ENCODE data around the gene ADARB2. TPM values are rescaled to one million over a fixed set of nuclear protein-coding genes. Genes with fewer than 3 reads are reported as not detected.

The ADARB2 gene
- total RNA-seq, 1 experiment from 2014 or later: not detected

DNA sequence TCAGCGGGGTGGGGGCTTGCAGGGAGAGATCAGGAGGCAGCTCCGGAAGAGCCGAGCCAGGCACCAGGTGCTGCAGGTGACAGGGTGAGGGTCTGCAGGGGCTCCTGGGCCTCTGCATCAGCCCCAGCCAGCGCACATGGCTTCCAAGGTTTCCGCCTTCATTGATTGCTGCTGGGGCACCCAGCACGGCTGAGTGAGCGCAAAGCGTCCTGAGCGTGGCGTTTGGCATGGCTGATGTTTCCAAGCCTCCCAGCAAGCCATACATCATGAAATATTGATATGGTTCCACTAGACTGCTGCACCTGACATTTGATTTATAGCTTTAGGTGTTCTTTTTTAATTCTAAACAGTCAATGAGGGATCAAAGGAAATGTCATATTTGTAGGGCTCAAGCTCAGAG lies 422.1 kb downstream of the ADARB2 start:
- in situ Hi-C loops (cut with HindIII; ENCODE audit: low sequenced_read_pairs): no loop called here
- DNase-seq (ENCODE audit: low spot score): no peak

DNA sequence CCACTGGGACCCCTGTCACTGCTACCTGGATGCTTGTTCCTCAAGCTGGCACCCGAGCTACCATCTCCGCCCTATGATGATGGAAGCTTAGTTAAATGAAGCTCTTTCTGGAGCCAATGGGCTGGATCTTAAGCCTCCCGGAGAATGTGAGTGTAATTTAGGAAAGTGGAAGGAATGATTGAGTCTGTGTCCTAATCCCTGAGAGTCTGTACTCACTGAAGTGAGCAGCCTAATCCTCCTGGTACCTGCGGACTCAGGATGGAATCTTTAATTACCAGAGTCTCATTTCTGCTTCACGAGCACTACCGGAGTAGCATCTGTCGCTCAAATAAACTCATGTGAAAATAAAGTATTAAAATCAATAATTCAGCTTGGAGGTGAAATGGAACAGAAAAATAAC lies 425.6 kb downstream of the ADARB2 start:
- DNase-seq (ENCODE audit: low spot score): no peak
- in situ Hi-C loops (cut with HindIII; ENCODE audit: low sequenced_read_pairs): no loop called here

DNA sequence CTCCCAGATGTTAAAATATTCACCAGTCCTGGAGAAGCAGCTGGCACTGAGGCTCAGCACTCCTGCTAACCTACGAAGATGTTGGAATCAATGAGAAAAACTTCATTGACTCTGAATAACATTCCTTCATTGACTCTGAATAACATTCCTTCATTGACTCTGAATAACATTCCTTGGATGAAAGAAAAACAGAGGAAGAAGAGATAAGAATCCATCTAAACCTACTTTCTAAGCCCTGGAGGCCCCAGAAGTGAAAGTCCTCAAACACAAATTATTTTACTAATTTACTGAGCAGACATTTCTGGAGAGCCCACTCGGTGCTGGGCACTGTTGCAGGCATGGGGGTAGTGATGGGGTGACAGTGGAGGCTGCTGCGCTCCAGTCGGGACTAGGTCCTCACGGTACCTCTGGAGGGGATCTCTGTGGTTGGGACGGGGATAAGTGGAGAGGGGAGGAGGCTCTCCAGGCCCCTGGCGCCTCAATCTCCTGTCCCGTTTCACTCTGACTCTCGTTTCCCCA lies 427.0 kb downstream of the ADARB2 start:
- in situ Hi-C loops (cut with HindIII; ENCODE audit: low sequenced_read_pairs): no loop called here
- DNase-seq (ENCODE audit: low spot score): no peak

DNA sequence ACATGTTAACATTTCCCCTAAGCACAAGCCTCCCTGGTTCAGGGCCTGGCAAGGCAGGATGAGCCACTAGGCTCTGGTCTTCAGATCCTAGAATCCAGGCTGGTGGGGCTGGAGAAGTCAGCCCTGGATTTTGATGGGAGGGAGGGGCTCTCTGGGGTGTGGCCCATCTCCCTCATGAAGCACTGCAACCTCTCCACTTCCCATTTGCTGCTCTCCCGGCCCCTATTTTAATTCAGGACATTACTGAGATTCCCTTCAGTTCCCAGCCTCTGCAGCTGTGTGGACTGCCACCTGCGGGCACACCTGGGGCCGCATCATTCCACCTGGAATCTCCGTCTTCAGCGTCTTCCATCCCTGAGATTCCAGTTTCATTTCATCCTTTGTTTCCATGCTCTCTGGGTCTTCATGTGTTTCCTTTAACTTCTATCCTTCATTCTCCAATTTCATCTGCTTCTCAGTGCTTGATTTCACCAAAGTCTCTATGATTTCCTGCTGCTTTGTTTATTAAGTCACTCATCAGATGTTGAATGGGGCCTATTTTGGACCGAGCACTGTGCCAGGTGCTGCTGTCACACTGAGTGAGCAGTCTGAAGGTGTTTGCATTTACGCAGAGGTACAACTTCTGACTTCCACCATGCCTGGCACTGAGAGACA lies 427.6 kb downstream of the ADARB2 start:
- in situ Hi-C loops (cut with HindIII; ENCODE audit: low sequenced_read_pairs): no loop called here
- no peak for DNase-seq (ENCODE audit: low spot score)

DNA sequence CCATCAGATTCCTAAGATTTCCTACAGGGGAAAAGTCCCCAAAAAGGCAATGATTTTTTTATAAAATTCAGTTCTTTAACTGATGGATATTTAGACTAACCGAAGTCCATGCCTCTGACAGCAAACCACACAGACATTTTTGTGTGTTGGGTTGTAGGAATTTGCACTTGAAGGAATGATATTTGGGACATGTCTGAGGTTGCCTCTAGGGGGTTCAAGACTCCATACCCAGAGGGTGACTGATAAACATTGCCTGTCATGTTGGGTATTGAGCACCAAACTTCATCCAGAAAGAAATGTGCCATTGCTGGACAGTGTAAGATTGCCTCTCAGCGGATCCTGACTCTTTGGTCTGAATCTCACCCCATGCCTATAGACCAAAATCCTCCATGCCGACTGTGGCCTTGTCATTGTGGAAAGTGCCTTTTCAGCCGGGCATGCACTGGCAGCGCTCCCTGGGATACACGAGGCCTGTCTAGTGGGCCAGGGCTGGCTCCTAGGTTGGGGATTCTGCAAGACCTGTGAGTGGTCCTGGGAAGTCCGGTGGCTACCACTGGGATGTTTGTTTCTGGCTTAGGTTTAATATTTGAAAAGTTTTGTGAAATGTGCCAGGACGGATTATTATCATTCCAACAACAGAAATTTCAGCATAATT lies 428.2 kb downstream of the ADARB2 start:
- DNase-seq (ENCODE audit: low spot score): no peak
- in situ Hi-C loops (cut with HindIII; ENCODE audit: low sequenced_read_pairs): no loop called here

DNA sequence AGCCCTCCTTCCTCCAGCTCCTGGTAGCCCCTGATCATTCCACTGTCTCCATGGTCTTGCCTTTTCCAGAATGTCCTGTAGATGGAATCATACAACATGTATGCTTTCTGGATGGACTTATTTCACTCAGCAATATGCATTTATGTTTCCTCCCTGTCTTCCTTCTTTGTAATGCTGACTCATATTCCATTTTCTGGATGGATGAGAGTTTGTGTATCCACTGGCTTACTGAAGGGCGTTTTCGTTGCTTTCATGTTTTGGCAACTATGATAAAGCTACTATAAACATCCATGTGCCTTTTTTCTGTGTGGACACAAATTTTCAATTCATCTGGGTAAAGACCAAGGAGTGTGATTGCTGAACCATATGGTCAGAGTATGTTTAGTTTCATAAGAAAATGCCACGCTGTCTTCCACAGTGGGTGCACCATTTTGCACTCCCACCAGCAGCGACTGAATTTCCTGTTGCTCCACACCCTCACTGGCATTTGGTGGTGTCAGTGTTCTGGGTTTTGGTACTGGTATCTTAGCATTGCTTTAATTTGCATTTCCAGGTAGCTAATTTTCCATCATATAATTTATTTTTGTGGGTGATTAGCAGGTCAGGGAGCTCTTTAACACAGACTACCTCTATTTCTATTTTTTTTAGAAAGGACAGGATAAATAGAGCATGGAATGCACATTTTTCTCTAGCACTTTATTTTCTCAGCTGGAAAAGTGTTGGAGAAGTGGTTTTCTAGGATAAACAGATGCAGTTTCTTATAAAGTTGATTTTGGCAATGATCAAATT lies 429.0 kb downstream of the ADARB2 start:
- no peak for DNase-seq (ENCODE audit: low spot score)
- in situ Hi-C loops (cut with HindIII; ENCODE audit: low sequenced_read_pairs): no loop called here

DNA sequence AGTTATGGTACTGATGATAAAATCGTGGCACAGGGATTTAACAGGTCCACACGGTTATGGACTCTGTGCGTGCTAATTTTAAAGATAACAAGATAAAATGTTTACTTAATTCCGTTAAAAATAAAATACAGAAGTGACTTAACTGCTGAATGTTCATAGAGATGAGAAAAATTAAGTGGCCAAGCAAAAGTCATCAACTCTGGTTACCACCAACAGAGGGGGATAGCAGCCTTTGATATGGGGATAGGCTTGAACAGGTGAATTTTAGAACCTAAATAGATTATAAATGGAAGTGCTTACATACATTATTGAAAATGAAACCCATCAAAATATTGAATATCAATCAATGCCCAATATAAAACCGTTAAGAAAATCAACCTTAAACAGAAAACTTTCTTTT lies 436.2 kb downstream of the ADARB2 start:
- in situ Hi-C loops (cut with HindIII; ENCODE audit: low sequenced_read_pairs): no loop called here
- no peak for DNase-seq (ENCODE audit: low spot score)

DNA sequence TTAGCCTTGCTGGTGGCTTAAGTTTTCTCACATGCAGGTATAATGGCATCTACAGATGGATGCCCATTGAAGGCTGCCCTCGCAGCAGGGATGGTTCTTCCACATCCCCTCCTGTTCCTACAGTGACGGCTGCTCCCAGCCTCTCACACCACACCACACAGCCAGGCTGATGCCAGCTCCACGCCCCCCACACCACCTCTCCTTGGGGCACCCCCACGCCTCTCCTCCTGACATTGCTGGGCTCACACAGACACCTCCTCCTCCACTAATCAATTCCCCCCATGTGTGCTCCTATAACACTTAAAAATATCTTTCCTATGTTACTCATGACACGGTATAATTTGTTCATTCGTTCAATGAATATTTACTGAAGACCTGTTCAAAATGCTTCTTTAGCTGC lies 437.1 kb downstream of the ADARB2 start:
- no peak for DNase-seq (ENCODE audit: low spot score)
- in situ Hi-C loops (cut with HindIII; ENCODE audit: low sequenced_read_pairs): no loop called here

DNA sequence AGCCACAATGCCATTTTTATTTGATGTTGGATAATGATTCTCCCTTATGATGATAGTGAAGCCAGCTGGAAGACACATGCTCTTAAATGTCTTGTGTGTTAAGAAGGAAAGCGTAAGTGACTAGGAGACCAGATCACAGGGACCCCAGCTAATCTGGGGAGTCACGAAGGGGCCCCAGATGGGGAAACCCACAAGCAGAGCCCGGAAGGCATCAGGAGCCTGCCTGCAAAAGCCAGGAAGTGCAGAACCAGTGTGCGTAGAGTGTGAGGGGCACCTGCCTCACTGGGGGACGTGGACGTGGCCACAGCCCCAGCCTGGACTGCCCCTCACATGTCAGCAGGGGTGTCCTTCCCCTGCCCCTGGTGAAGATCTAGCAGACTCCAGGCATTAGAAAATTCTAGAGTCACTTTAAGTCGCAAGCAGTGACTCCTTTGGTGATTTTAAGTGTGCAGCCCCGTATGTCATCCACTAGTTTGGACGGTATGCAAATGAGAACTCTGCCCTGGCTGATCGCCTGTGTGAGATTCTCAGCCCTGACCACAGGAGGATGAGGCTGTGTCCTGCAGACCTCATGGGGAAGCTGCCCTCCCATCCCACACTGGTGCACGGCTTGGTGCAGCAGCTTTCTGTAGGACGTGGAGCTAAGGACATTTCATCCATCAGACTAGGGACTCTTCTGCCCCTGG lies 438.1 kb downstream of the ADARB2 start:
- no peak for DNase-seq (ENCODE audit: low spot score)
- in situ Hi-C loops (cut with HindIII; ENCODE audit: low sequenced_read_pairs): no loop called here

DNA sequence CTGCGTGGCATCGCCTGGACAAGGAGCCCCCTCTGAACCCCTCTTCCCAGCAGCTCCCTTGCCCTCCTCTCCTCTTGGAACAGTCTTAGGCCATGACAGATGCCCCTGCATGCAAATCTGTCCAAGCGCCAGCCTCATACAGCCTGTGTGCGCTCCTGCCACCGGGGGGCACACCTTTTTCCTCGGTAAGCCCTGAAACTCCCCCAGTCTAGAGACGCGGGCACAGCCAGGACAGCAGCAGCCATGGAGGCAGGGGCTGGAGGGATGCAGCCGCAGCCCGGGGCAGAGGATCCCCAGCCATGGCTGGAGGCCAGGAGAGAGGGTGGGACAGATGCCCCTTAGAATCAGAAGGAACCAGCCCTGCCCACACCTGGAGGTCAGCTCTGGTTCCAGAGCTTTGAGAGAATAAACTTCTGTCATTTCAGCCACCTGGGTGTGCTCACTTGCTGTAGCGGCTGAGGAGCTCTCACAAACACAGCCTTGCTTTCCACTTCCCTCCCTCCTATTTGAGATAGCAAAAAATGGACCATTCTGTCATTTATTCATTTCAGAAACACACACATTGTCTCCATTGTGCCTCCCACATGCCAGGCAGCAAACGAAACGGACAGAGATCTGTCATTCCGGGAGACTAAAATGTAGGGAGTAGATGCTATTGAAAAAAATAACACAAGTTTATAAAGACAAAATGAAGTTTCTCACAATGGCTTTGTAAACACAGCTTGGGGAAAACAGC lies 439.6 kb downstream of the ADARB2 start:
- no peak for DNase-seq (ENCODE audit: low spot score)
- in situ Hi-C loops (cut with HindIII; ENCODE audit: low sequenced_read_pairs): no loop called here

DNA sequence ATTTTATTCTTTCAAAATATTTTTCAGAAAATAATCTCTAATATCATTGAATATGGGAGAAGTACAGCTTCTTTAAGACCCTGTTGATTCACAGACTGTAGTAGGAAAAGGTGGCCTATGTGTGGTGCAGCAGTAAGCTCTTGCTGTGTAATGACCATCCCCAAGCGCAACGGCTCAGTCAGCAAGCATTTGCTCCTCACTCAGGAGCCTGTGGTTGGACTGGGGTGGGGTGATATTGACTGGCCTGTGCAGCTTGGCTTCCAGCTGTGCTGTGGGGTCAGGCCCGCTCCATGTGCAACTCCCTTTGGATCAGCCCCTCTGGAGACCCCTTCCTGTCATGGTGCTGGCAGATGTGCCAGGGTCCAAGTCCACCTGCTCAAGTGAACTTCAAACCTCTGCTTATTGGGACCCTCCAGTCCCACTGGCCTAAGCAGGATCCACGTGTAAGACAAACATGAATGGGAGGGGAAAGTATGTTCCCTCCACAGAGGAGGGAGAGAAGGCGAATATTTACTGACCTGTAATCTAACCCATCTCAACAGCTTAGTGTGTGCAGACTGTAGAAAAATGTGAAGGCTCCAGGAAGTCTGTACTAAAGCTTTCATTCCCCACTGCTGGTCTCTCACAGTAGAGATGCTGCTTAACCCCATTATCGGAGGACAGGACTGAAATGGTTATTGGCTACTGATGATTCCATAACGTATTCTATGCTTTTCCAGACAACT lies 441.4 kb downstream of the ADARB2 start:
- in situ Hi-C loops (cut with HindIII; ENCODE audit: low sequenced_read_pairs): no loop called here
- DNase-seq (ENCODE audit: low spot score): no peak

DNA sequence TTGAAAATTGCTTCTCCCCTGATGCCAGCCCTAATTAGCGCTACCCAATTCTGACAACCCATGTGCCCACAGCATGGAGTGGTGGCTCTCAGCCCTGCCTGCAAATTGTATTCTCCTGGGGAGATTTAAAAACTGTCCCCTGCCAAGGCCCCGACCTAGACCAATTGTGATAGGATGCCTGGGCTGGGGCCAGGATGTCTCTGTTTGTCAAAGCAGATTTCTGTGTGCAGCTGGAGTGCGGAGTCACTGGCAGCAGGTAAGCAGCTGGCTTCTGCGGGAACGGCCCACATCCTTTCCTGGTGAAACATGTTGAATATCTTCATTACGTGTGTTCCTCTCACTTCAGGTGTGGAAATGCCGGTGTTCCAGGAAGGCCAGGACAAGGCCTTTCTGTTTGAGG lies 442.6 kb downstream of the ADARB2 start:
- in situ Hi-C loops (cut with HindIII; ENCODE audit: low sequenced_read_pairs): no loop called here
- no peak for DNase-seq (ENCODE audit: low spot score)

DNA sequence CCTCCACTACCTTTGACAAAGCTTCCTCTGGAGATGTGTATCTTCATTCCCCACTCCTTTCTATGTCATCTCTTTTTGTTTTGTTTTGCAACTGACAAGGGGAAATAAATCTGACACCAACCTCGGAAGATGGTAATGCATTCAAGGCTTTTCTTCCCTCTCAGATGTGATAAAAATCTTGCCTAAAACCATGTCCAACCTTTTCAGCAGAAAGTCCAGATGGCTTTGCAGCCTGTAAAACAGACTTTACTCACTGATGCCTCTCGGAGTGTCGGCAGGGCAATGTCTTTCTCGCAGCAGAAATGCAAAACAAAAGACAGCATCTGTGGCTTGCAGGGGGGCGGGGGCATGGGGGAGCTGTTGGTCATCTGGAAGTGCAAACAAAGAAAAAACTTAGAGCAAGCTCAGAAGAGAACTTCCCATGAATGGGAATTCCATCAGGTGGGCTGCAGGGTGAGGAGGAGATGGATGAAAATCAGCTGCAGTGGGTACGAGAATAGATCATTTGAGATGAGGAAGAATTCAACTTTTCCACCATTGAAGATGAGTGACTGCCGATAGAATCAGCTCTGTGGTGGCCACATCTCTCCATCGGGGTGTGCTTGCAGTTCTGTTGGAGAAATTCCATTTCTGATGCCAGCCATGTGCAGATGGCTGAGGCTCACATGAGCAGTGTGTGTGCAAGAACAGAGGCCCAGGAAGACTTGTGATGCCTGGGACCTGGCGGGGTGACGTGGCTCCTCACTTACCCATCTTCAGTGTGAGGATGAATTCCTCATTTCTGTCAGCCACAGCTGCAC lies 443.5 kb downstream of the ADARB2 start:
- in situ Hi-C loops (cut with HindIII; ENCODE audit: low sequenced_read_pairs): no loop called here
- no peak for DNase-seq (ENCODE audit: low spot score)

DNA sequence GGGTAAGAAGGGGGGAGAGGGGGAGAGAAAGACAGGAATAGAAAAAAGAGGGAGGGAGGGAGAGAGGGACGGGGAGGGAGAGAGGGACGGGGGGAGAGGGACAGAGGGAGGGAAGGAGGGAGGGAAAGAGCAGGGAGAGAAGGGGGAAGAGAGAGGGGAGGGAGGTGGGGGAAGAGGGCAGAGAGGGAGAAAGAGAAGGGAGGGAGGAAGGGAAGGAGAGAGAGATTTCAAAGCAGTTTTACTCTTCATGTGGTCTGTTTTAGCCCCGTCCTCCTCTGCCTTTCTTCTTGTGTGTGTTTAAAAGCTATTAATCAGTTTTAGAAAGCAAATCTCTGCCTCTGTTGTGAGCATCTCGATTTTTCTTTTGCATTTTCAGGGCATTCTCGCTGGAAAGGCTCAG lies 444.2 kb downstream of the ADARB2 start:
- in situ Hi-C loops (cut with HindIII; ENCODE audit: low sequenced_read_pairs): no loop called here

DNA sequence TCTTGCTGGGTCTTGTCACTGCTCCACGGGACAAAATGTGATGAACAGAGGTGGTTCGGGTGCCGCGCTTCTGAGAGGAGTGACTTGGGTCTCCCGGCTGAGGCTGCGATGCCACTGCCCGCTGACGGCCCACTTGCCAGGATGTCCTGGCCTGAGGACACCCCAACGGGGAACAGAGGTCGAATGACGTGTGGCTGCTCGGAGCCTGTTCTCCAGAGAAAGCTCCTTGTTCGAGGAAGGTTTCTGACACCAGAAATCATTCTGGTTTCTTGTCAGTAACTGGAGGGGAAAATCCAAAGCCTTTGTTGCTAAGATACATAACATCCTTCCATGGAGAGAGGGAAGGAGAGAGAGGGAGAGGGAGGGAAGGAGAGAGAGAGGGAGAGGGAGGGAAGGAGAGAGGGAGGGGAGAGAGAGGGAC lies 444.7 kb downstream of the ADARB2 start:
- in situ Hi-C loops (cut with HindIII; ENCODE audit: low sequenced_read_pairs): no loop called here
- no peak for DNase-seq (ENCODE audit: low spot score)

More for the DNA sequence above, 444.2 kb downstream of the ADARB2 start:
- DNase-seq (ENCODE audit: low spot score): no peak

DNA sequence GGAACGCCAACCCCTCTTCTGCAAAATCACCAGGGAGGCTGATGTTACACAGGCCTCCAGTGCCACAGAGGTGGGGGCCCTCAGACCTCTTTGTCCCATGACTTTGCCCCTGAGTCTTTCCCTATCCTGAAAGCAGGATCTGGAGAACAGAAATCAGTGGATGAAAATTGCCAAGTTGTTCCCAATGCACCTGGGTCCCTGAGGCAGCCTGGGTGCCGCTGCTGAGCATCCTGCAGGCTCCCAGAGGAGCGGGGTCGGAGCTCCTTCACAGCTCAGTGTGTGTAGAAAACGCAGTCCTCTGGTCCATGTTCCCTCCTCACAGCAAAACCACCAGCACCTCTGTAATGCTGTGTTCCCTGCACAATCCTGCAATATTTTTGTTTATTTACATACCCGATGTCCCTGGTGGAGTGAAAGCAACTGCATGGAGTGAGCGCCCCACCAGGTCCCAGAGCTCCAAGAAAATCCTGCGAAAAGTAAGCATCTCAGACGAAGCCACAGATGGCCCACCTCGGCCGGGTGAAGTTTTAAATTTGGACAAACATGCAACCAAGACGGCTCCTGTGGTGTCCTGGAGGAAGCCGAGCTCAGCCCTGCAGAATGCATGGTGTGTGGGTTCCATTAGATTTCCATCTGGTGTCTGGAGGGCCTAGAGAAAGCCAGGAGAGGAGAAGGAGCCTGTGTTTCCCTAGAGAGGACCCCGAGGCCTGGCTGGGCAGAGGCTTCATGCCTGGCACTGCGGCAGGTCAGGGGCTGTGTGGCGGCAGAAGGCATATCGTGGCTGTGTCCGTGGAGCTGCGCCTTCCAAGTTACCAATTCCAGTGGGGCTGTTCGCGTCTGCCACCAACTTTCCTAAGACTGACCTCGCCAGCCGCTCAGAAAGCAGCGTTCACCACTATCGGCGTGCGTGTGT lies 445.9 kb downstream of the ADARB2 start:
- in situ Hi-C loops (cut with HindIII; ENCODE audit: low sequenced_read_pairs): no loop called here

DNA sequence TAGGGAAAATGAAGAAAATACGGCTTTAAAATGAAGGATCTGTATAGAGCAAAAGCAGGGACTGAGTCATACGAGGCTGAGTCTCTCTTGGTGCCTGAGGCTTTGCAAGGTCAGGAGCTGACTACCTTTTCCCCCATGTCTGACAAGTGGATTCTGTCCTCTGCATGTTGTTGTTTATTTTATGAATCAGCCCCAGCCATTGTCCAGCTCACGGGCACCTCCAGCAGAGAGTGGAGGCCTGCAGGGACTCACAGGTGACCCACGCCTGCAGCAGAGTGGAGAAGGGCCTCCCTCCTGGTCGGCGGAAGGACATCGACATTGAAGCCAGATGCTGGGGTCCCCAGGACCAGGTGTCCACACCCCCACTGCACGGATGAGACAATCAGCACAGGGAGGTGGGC lies 447.3 kb downstream of the ADARB2 start:
- no peak for DNase-seq (ENCODE audit: low spot score)
- in situ Hi-C loops (cut with HindIII; ENCODE audit: low sequenced_read_pairs): no loop called here

More for the DNA sequence above, 445.9 kb downstream of the ADARB2 start:
- no peak for DNase-seq (ENCODE audit: low spot score)
